Chondrocyte (in vitro differentiated cells): ENCODE data around the gene SERINC3. TPM values are rescaled to one million over a fixed set of nuclear protein-coding genes. Genes with fewer than 3 reads are reported as not detected.

ENCODE experiments used
- DNase-seq: peaks from one replicate; pipeline ENCODE4 v3.0.0; 2021; ENCODE audit warnings: mixed read lengths, low spot score
- H3K27ac Mint-ChIP-seq: one replicate; pipeline ENCODE4 v1.8.0; 2021; ENCODE audit warnings: mild to moderate bottlenecking, moderate library complexity, mixed read lengths; ENCODE audit not compliant: unreplicated experiment
- H3K27me3 Mint-ChIP-seq: 2 replicates; pipeline ENCODE4 v1.8.0; 2021; ENCODE audit warnings: low read depth, mixed read lengths
- H3K36me3 Mint-ChIP-seq: 2 replicates; pipeline ENCODE4 v1.8.0; 2021; ENCODE audit warnings: low read depth, mixed read lengths
- H3K4me1 Mint-ChIP-seq: 2 replicates; pipeline ENCODE4 v1.8.0; 2021; ENCODE audit warnings: low read depth, mild to moderate bottlenecking, mixed read lengths
- H3K4me3 Mint-ChIP-seq: one replicate; pipeline ENCODE4 v1.8.0; 2021; ENCODE audit warnings: mild to moderate bottlenecking, moderate library complexity, mixed read lengths; ENCODE audit not compliant: unreplicated experiment
- H3K9me3 Mint-ChIP-seq: 2 replicates; pipeline ENCODE4 v1.8.0; 2021; ENCODE audit warnings: low read depth, mixed read lengths
- total RNA-seq: library from RNA; stranded (reverse); gene quantifications from 3 replicates; pipeline ENCODE4 v1.2.1, GENCODE V29; 2021
- TF ChIP-seq, protein P1 (sequence below): fragments of 200-600 bp; sonication (generic); IDR thresholded peaks from 2 replicates; pipeline ENCODE4 v1.5.0; 2021; ENCODE audit warnings: antibody characterized with exemption, mild to moderate bottlenecking, moderate library complexity

The SERINC3 gene
- total RNA-seq, 1 donor from 2014 or later, result 121 TPM

DNA sequence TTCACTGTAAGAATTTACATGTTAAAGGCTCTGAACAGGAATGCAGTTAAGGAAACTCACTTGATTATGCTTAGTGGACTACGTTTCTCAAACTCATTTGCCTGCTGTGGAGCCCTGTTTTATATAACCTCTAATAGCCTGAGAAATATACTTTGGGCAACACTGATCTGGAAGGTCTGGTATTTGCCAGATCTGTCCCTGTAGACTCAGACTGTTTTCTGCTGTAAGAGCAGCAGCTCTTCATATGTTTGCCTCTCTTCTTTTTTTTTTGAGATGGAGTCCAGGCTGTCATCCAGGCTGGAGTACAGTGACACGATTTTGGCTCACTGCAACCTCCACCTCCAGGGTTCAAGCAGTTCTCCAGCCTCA lies 36.1 kb downstream of the SERINC3 start:
- TF ChIP-seq, protein P1, sequence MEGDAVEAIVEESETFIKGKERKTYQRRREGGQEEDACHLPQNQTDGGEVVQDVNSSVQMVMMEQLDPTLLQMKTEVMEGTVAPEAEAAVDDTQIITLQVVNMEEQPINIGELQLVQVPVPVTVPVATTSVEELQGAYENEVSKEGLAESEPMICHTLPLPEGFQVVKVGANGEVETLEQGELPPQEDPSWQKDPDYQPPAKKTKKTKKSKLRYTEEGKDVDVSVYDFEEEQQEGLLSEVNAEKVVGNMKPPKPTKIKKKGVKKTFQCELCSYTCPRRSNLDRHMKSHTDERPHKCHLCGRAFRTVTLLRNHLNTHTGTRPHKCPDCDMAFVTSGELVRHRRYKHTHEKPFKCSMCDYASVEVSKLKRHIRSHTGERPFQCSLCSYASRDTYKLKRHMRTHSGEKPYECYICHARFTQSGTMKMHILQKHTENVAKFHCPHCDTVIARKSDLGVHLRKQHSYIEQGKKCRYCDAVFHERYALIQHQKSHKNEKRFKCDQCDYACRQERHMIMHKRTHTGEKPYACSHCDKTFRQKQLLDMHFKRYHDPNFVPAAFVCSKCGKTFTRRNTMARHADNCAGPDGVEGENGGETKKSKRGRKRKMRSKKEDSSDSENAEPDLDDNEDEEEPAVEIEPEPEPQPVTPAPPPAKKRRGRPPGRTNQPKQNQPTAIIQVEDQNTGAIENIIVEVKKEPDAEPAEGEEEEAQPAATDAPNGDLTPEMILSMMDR, result no peak
- Mint-ChIP-seq H3K4me1 (no peaks in the 10 kb centered on the region), H3K4me3 (no peak overlapping the region), H3K27ac (no peak overlapping the region), H3K27me3 (no peaks in the 10 kb centered on the region), H3K36me3 (peaks cover 33% of the 10 kb centered on the region), H3K9me3 (no peaks in the 10 kb centered on the region)
- DNase-seq, result no peak

DNA sequence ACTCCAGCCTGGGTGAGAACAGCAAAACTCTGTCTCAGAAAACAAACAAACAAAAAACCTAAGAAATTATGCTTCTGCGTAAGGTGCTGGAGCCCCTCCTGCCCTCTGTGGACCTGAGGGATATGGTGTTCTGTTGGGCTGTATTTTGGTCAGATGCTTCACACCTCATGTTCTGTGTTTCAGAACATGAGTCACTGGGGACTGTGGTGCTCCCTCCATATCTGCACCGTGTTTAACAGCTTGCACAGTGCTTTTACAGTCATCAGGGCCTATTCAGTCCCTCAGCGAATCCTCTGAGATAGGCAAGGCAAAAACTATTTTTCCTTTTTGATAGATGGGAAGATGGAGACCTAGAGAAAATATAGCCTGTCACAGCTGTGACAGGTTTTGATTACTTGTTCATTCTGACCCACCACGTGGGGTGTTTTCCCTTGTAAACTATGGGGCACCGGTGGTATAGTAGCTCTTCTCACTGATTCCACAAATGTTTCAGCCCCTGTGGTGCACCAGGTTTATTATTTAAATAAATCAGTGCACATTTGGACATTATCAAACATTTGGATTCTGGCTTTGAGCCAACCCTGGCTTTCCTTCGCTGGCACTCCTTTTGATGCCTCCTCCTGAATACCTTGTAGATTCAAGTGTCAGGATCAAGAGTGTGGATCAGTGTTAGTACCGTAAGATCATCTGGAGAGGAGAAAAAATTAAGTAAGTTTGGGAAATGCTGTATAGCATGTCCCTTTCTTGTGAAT lies 36.6 kb downstream of the SERINC3 start:
- Mint-ChIP-seq H3K4me3 (no peak overlapping the region), H3K27ac (no peak overlapping the region), H3K36me3 (peaks cover 34% of the 10 kb centered on the region), H3K4me1 (no peaks in the 10 kb centered on the region), H3K27me3 (no peaks in the 10 kb centered on the region), H3K9me3 (no peaks in the 10 kb centered on the region)
- DNase-seq, result no peak
- TF ChIP-seq, protein P1, result no peak

DNA sequence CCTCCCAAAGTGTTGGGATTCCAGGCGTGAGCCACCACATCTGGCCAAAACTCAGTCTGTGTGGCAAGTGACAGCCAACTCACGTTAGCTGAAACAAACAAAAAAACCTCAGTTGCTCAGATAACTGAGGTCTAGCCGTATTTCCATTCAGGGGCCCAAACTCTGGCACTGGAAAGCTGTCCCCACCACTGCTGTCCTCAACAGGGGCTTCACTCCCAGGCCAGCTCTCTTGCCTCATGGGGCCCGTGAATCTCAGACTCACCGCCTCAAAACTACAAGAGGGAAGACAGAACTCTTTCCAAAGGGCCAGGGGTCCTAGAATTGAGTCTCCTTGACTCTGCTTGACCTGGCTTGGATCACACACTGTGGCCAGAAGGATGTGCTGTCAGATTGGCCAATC lies 38.8 kb downstream of the SERINC3 start:
- Mint-ChIP-seq H3K27ac (no peak overlapping the region), H3K4me1 (no peaks in the 10 kb centered on the region), H3K9me3 (no peaks in the 10 kb centered on the region), H3K27me3 (no peaks in the 10 kb centered on the region), H3K4me3 (no peak overlapping the region), H3K36me3 (peaks cover 16% of the 10 kb centered on the region)
- DNase-seq, result no peak
- TF ChIP-seq, protein P1, result no peak

DNA sequence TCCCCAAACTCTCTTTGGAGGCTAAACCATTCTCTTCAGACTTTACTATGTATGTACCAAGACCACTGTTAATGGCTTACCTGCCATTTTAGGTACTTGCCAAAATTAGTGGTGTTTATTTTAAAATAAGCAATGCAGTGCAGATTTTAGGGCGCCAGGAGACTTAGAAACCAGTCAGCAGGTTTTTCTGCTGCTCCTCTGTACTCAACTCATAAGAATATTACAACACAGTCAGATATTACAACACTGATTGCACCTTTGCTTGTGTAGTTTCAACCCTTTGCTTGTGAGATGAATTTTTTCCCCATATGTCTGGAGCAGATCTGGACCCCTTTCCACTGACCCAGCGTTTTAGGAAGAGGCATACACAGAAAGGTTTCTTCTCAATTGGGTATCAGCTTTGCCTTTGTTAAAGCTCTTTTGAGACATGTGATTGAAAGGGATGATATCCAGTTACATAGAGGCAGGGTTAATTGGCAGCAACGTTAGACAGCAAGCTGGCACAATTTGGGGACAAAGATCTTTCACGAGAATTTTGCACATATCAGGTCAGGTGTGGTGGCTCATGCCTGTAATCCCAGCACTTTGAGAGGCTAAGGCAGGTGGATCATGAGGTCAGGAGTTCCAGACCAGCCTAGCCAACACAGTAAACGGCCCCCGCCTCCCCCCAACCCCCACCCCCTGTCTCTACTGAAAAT lies 40.0 kb downstream of the SERINC3 start:
- Mint-ChIP-seq H3K9me3 (no peaks in the 10 kb centered on the region), H3K36me3 (peaks cover 16% of the 10 kb centered on the region), H3K4me3 (no peak overlapping the region), H3K27ac (no peak overlapping the region), H3K4me1 (peaks cover 5% of the 10 kb centered on the region), H3K27me3 (no peaks in the 10 kb centered on the region)
- no peak for DNase-seq
- TF ChIP-seq, protein P1, result no peak

DNA sequence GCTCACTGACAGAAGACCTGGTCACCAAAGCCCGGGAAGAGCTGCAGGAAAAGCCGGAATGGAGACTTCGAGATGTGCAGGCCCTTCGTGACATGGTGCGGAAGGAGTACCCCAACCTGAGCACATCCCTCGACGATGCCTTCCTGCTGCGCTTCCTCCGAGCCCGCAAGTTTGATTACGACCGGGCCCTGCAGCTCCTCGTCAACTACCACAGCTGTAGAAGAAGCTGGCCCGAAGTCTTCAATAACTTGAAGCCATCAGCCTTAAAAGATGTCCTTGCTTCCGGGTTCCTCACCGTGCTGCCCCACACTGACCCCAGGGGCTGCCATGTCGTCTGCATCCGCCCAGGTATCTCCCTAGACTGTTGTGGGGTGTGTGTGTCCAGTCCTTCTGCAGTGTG lies 41.8 kb downstream of the SERINC3 start:
- no peaks in the 10 kb centered on the region for H3K9me3 Mint-ChIP-seq
- TF ChIP-seq, protein P1, result no peak

More for the DNA sequence above, 41.8 kb downstream of the SERINC3 start:
- Mint-ChIP-seq H3K4me3 (no peak overlapping the region), H3K27me3 (no peaks in the 10 kb centered on the region), H3K4me1 (peaks cover 21% of the 10 kb centered on the region), H3K36me3 (peaks cover 14% of the 10 kb centered on the region), H3K27ac (no peak overlapping the region)
- no peak for DNase-seq
